HFF-Myc (cell line): Measurements from ENCODE around the gene SHC1.

ENCODE experiments used
- DNase-seq: peaks from one replicate; pipeline ENCODE4 v3.0.0-alpha.2; 2011; ENCODE audit warnings: low read depth; ENCODE audit errors: extremely low read depth
- H3K4me3 ChIP-seq: replicated peaks from 2 replicates; pipeline ENCODE4 v1.5.1; 2011; ENCODE audit warnings: low read depth, mild to moderate bottlenecking, control low read depth, low read length
- TF ChIP-seq, protein P1 (sequence below): IDR thresholded peaks from 2 replicates; pipeline ENCODE4 v1.5.1; 2012; ENCODE audit warnings: mild to moderate bottlenecking, low read depth, low read length, control low read depth; ENCODE audit errors: missing control alignments

The SHC1 gene, protein sequence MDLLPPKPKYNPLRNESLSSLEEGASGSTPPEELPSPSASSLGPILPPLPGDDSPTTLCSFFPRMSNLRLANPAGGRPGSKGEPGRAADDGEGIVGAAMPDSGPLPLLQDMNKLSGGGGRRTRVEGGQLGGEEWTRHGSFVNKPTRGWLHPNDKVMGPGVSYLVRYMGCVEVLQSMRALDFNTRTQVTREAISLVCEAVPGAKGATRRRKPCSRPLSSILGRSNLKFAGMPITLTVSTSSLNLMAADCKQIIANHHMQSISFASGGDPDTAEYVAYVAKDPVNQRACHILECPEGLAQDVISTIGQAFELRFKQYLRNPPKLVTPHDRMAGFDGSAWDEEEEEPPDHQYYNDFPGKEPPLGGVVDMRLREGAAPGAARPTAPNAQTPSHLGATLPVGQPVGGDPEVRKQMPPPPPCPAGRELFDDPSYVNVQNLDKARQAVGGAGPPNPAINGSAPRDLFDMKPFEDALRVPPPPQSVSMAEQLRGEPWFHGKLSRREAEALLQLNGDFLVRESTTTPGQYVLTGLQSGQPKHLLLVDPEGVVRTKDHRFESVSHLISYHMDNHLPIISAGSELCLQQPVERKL

DNA sequence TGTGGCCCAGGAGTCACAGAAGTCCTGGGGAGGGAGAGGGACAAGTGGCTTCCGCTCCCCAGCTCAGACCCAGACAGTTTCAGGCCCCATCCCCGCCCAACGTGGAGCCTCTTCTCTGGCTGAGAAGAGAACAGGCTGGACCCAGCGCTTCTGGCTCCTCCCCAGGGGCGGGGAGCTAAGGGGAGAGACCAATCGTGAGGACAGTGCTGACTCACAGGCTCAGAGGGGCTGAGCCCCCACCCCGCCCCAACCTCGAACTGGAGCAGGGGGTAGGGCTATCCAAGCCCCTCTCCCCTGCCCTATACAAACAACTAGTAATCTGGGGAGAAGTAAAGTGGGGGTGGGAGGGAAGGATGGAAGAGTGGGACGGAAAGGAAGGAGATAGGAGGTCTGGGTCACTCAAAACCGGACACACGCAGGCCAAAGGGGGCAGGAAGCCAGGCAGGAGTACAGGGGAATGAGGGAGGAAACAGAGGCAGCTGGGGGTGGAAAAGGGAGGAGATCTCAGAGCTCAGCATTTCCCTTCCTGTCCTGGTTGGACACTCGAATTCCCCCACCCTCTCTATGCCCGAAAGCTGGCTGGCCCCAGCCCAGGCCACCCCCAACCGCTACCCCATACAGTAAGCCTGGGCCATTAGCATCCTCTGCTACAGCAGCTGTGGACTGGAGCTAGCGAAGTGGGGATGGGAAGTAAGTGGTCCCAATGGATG lies at the start of gene SHC1:
Gene SHC1, minus strand, starts transcription at position 117 of the 710 bp plus-strand sequence. CDS start 221 bp downstream, outside the sequence.
- peak within 1 kb of the TSS; percentile 72 for H3K4me3 ChIP-seq
- TF ChIP-seq, protein P1, sequence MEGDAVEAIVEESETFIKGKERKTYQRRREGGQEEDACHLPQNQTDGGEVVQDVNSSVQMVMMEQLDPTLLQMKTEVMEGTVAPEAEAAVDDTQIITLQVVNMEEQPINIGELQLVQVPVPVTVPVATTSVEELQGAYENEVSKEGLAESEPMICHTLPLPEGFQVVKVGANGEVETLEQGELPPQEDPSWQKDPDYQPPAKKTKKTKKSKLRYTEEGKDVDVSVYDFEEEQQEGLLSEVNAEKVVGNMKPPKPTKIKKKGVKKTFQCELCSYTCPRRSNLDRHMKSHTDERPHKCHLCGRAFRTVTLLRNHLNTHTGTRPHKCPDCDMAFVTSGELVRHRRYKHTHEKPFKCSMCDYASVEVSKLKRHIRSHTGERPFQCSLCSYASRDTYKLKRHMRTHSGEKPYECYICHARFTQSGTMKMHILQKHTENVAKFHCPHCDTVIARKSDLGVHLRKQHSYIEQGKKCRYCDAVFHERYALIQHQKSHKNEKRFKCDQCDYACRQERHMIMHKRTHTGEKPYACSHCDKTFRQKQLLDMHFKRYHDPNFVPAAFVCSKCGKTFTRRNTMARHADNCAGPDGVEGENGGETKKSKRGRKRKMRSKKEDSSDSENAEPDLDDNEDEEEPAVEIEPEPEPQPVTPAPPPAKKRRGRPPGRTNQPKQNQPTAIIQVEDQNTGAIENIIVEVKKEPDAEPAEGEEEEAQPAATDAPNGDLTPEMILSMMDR = no peak

DNA sequence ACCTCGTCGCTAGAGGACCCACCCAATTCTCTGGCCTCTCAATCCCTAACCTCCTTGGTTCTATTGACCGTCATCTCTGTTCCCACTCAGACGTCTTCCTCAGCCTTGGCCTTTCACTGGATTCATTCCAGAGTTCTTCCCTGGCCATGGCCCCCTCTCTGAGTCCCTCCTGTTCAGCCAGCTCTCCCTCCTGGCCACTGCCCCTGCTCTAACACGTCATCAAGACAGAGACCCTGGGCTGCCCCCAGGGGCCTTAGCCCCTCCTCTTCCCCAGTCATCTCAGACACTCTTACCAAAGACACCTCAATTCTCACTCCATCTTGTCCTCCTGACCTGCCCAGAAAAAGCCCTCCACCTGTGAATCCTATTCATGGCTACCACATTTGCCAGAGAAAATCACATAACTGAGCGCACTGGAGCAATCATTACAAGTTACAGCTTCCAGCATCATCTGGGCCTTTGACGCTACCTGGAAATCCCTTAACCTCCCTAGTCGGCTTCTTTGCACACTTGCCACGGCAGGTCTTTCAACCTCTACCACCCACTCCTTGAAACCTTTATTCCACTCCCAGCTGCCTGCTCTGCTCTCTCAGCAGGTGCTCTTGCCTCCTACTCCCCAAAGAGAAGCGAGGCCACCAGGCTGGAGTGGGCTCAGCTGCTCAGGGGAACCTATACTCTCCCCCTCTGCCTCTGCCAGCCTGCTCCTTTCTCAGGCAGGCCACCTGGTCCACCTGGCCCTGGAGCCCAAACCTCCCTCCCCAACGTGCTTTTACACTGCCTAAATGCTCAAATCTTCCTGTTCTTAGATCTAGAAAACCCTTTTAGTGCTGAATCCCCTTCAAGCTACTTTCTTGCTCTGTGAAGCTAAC lies 49.1 kb upstream of the SHC1 start:
- TF ChIP-seq, protein P1 = no peak
- DNase-seq = no peak
- H3K4me3 ChIP-seq = no peak overlapping the region

More for the DNA sequence above, at the start of gene SHC1:
- DNase-seq = peak; percentile 84

DNA sequence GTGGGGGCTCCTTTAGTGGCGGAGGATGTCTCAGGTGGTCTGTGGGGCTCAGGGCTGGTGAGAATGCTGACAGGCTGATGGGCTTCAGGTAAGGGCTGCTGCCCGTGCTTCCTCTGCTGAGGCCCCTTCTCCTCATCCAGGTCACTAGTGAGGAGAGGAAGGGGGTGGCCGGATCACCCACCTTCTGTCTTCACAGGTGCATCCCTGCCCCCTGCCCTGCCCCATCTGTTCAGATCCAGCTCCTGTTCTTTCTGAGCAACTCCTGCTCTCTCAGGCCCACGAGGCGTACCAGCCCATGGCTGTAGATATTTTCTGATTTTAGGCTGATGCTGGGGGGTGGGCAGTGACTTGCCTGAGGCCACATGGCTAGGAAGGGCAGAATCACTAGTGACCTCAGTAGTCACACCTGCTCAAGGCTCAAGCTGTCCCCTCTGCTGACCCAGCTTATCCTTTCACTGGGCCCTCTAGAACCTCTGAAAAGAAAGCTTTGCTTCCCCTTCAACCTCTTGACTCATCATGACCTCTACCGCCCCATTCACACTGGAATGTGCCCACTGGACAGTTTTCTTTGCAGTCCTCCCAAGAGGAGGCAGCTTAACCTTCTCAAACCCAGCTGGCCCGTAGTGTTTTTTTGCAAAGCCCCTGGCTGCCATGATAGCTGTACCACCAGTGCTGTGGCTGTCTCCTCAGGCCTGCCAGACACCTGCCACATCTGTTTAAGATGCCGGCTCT lies 48.2 kb upstream of the SHC1 start:
- no peak for DNase-seq
- H3K4me3 ChIP-seq = no peak overlapping the region
- TF ChIP-seq, protein P1 = no peak

DNA sequence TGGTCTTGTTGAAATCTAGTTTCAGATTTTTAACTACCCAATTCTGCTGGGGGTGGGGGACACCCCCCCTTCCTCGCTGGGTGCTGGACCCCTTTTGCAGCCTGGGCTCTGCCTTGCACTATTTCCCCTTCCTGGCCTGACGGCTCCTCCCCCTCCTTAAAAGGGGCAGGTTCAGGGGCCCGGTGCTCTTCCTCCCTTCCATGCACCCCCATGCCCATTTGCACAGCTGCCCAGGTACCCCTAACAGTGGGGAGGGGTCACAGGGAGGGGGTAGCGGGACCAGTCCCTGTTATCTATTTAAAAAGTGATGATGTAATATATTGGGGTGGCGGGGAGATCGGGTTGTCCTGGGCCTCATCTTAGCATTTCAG lies 47.4 kb upstream of the SHC1 start:
- H3K4me3 ChIP-seq = peak overlapping the region; percentile 23
- no peak for DNase-seq
- TF ChIP-seq, protein P1 = no peak

DNA sequence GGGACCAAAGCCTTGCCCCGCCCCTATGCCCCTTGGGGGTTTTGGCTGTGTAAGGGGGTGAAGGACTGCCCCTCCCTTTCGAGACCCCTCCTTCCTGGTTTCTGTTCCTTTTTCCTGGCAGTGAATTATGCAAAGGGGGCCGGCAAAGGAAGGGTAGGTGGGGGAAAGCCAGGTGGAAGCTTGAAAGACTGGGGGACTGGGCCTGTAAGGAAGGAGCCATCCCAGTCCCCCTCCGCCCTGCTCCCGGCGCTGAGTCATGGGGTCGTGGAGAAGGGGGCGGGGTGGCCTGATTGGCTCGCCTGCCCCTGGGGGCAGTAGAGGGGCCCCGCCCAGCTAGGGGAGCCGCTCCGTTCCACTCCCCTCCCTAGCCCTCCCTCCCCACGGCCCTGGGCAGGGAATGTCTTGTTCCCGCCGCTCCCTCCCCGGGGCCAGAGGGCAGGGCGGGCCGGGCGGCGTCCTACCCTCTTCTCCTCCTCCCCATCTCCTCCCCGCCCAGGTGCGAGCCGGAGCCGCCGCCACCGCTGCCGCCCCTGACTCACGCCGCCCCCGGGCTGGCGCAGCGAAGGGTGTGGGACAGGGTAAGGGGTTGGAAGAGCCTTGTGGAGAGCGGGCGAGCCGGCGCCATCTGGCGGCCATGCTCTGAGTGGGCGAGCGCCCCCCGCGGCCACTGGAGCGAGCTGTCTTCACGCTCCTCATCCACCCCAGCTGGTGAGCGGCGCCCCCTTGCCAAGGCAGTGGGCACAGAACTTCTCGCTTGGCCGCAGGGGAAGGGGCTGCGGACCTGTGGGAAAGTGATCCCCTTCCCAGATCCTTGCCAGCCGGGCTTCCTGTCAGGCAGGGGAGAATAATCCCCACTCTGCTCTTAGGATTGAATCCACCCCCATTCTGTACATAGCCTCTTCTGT lies 46.7 kb upstream of the SHC1 start:
- H3K4me3 ChIP-seq = peak overlapping the region; percentile 23
- peak; percentile 71 for DNase-seq
- TF ChIP-seq, protein P1 = peak; percentile 97
